B cell (primary cell): ENCODE measurements around the gene DENND2A. TPM values are rescaled to one million over a fixed set of nuclear protein-coding genes. Genes with fewer than 3 reads are reported as not detected.

Experiments
- ATAC-seq: fragments of 200-7000 bp; cut with Tn5 transposase; one replicate; pipeline ENCODE4 v1.10.0; 2021; ENCODE audit warnings: low read depth, mild to moderate bottlenecking, moderate number of reproducible peaks, moderate library complexity
- CTCF ChIA-PET: fragments of 350-600 bp; sonication (Branson Sonifier 250); formaldehyde crosslinking; loops from one replicate; lab custom pipeline; 2021; ENCODE audit warnings: antibody characterized with exemption, inconsistent platforms; lab: Charles Lee
- POLR2A ChIA-PET: fragments of 350-600 bp; sonication (Branson Sonifier 250); formaldehyde crosslinking; loops from one replicate; lab custom pipeline; 2021; ENCODE audit warnings: antibody characterized with exemption; lab: Charles Lee
- DNase-seq: peaks from one replicate; pipeline ENCODE4 v3.0.0; 2013
- H2AFZ ChIP-seq: 2 replicates; pipeline ENCODE4 v1.6.1; 2012; ENCODE audit warnings: mild to moderate bottlenecking, low read depth, low read length; ENCODE audit not compliant: insufficient read depth, poor library complexity, severe bottlenecking
- H3K27ac ChIP-seq, 2 donors: 1 replicate in 1 of 2; 2 replicates in 1 of 2; pipeline ENCODE4 v1.5.1; 2012 to 2013; ENCODE audit warnings: low read length in 2 of 2, mild to moderate bottlenecking in 2 of 2, moderate library complexity in 1 of 2
- H3K27me3 ChIP-seq, 4 experiments: fragments of 200-600 bp in 1 of 4; sonication (generic) in 1 of 4; replicated peaks in 1 of 4; 1 replicate in 2 of 4; 2 replicates in 2 of 4; pipeline versions ENCODE4 v1.6.1 to v1.7.0; 2013 to 2016; ENCODE audit warnings: low read length in 3 of 4, mild to moderate bottlenecking in 2 of 4, mixed read lengths in 1 of 4, moderate library complexity in 1 of 4; ENCODE audit not compliant: insufficient read depth in 4 of 4, control insufficient read depth in 3 of 4; ENCODE audit errors: control extremely low read depth in 1 of 4
- H3K36me3 ChIP-seq, 2 experiments: replicated peaks in 1 of 2; 1 replicate in 1 of 2; 2 replicates in 1 of 2; pipeline versions ENCODE4 v1.6.1 to v1.7.1; 2013; ENCODE audit warnings: low read length in 1 of 2; ENCODE audit not compliant: insufficient read depth in 2 of 2, control insufficient read depth in 1 of 2; ENCODE audit errors: control extremely low read depth in 1 of 2, extremely low read depth in 1 of 2
- H3K4me1 ChIP-seq, 2 donors: fragments of 200-600 bp in 1 of 2; sonication (generic) in 1 of 2; 1 replicate in 1 of 2; 2 replicates in 1 of 2; pipeline versions ENCODE4 v1.5.1 to v1.6.1; 2013 to 2017; ENCODE audit warnings: low read length in 2 of 2; ENCODE audit not compliant: control insufficient read depth in 2 of 2, insufficient read depth in 2 of 2
- H3K4me2 ChIP-seq: replicated peaks from 2 replicates; pipeline ENCODE3; 2012; ENCODE audit warnings: mild to moderate bottlenecking, low read depth, low read length; ENCODE audit not compliant: poor library complexity, severe bottlenecking
- H3K4me3 ChIP-seq, 5 experiments: fragments of 200-600 bp in 1 of 5; sonication (generic) in 1 of 5; 1 replicate in 3 of 5; 2 replicates in 2 of 5; pipeline versions ENCODE4 v1.5.1 to v1.7.0; 2011 to 2016; ENCODE audit warnings: low read length in 4 of 5, mild to moderate bottlenecking in 4 of 5, low read depth in 2 of 5, control low read depth in 1 of 5, moderate library complexity in 1 of 5; ENCODE audit not compliant: insufficient read depth in 1 of 5; ENCODE audit errors: control extremely low read depth in 1 of 5, extremely low read depth in 1 of 5
- H3K79me2 ChIP-seq: fragments of 200-600 bp; sonication (generic); one replicate; pipeline ENCODE4 v1.6.0; 2016; ENCODE audit warnings: low read length; ENCODE audit not compliant: control insufficient read depth, insufficient read depth
- H3K9ac ChIP-seq: fragments of 200-600 bp; sonication (generic); 2 replicates; pipeline ENCODE4 v1.6.1; 2017; ENCODE audit warnings: mild to moderate bottlenecking, low read length, moderate library complexity
- H3K9me3 ChIP-seq, 3 donors: one replicate each; pipeline versions ENCODE4 v1.6.1 to v1.7.1; 2013; ENCODE audit warnings: low read length in 2 of 3; ENCODE audit not compliant: control insufficient read depth in 2 of 3, insufficient read depth in 1 of 3; ENCODE audit errors: control extremely low read depth in 1 of 3
- H4K20me1 ChIP-seq: 2 replicates; pipeline ENCODE4 v1.6.0; 2012; ENCODE audit warnings: mild to moderate bottlenecking, low read length; ENCODE audit not compliant: insufficient read depth, control insufficient read depth, poor library complexity, severe bottlenecking
- H3K27ac Mint-ChIP-seq: one replicate; pipeline ENCODE4 v1.8.0; 2021; ENCODE audit warnings: mixed read lengths
- H3K27me3 Mint-ChIP-seq: one replicate; pipeline ENCODE4 v1.8.0; 2021; ENCODE audit warnings: mixed read lengths
- H3K4me1 Mint-ChIP-seq: one replicate; pipeline ENCODE4 v1.8.0; 2021; ENCODE audit warnings: mixed read lengths
- H3K4me3 Mint-ChIP-seq: one replicate; pipeline ENCODE4 v1.8.0; 2021; ENCODE audit warnings: mixed read lengths
- H3K9me3 Mint-ChIP-seq: one replicate; pipeline ENCODE4 v1.8.0; 2022; ENCODE audit warnings: mixed read lengths; ENCODE audit not compliant: insufficient read depth
- CTCF ChIP-seq: fragments of 200-600 bp; IDR thresholded peaks from one replicate; pipeline ENCODE4 v1.8.0; 2022; ENCODE audit warnings: antibody characterized with exemption, mild to moderate bottlenecking
- EZH2 ChIP-seq: IDR thresholded peaks from 2 replicates; pipeline ENCODE4 v1.6.1; 2012; ENCODE audit warnings: borderline replicate concordance, low read depth, mild to moderate bottlenecking, moderate library complexity, low read length; ENCODE audit not compliant: insufficient read depth, poor library complexity, severe bottlenecking
- WGBS: methylation state at CpG from one replicate; pipeline ENCODE4 v1.1.5; 2013; ENCODE audit warnings: missing lambda C conversion rate; ENCODE audit not compliant: insufficient coverage; 5-methylcytosine and 5-hydroxymethylcytosine counted together
- intact Hi-C: fragments of 100-400 bp; cut with micrococcal nuclease; formaldehyde crosslinking; loops from one replicate; pipeline ENCODE4 v1.10.0; 2022
- polyA plus RNA-seq: library from polyadenylated mRNA; depleted of rRNA; stranded (reverse); fragments of >200 nt; gene quantifications from 2 replicates; pipeline ENCODE4 v1.2.3, GENCODE V29; 2012
- total RNA-seq, 2 donors: library from RNA; stranded (reverse); fragments of 120-200 nt in 1 of 2; gene quantifications; 1 replicate in 1 of 2; 2 replicates in 1 of 2; pipeline versions ENCODE4 v1.2.3 to v1.2.4, GENCODE V29; 2013 to 2022

DENND2A gene
- total and polyA plus RNA-seq, 2 donors (not counting 1 experiment from before 2014, with no cell fraction given), result 0.31 TPM; not detected in 1

- no peak for DNase-seq
- TF ChIP-seq CTCF (no peak), EZH2 (no peak)
- Histone ChIP-seq H3K79me2 (peaks cover 40% of the 10 kb centered on the region), H3K36me3 (peaks cover 0 to 32% of the 10 kb centered on the region in 2 experiments), H3K4me2 (peak overlapping the region; percentile 6), H3K9ac (no peak overlapping the region), H4K20me1 (no peaks in the 10 kb centered on the region), H3K4me1 (peaks cover 42 to 48% of the 10 kb centered on the region in 2 donors), H3K9me3 (peaks cover 0 to 7% (median 0%) of the 10 kb centered on the region in 3 donors), H2AFZ (no peak overlapping the region), H3K4me3 (no peak overlapping the region), H3K27me3 (no peaks in the 10 kb centered on the region), H3K27ac (no peak overlapping the region)
- Mint-ChIP-seq H3K4me3 (no peak overlapping the region), H3K9me3 (no peaks in the 10 kb centered on the region), H3K27ac (peak overlapping the region; percentile 51), H3K27me3 (no peaks in the 10 kb centered on the region), H3K4me1 (peaks cover 45% of the 10 kb centered on the region)
- POLR2A ChIA-PET, result no interaction called here
- ATAC-seq, result no peak
- CTCF ChIA-PET, result interaction anchor here (1.1 to 3.2 kb wide), 2 partner anchors 25 to 133 kb away, joined by 3 to 17 read pairs; no protein-coding TSS in a partner anchor
- intact Hi-C loops, result loop anchor here (10.0 kb wide), 2 partner anchors 283 to 1333 kb away; partner anchors contain the start of genes FMC1 and SLC37A3
- WGBS, result 99% methylated on average over 20 of the region's 20 CpGs
Observed at GRCh38 chr7:140678081-140678815, 37.6 kb upstream of the DENND2A start.

- intact Hi-C loops, result loop anchor here (2.0 to 10.0 kb wide), 3 partner anchors 201 to 1333 kb away; partner anchors contain the start of genes FMC1 and SLC37A3
- ATAC-seq (no peak), DNase-seq (no peak)
- H4K20me1 ChIP-seq, result no peaks in the 10 kb centered on the region
- Mint-ChIP-seq H3K4me3 (no peak overlapping the region), H3K27me3 (no peaks in the 10 kb centered on the region), H3K4me1 (peaks cover 46% of the 10 kb centered on the region), H3K27ac (peak overlapping the region; percentile 51), H3K9me3 (no peaks in the 10 kb centered on the region)
- CTCF ChIA-PET, result interaction anchor here (1.1 to 3.2 kb wide), 2 partner anchors 24 to 134 kb away, joined by 3 to 17 read pairs; no protein-coding TSS in a partner anchor
- peaks cover 42 to 49% of the 10 kb centered on the region in 2 donors for H3K4me1 ChIP-seq
- H3K27me3 ChIP-seq, result no peaks in the 10 kb centered on the region
- H3K79me2 ChIP-seq, result peaks cover 40% of the 10 kb centered on the region
- H3K4me2 ChIP-seq, result peak overlapping the region; percentile 6
- POLR2A ChIA-PET, result no interaction called here
- peaks cover 0 to 29% of the 10 kb centered on the region in 2 experiments for H3K36me3 ChIP-seq
- WGBS, result 88% methylated on average over 2 of the region's 3 CpGs
- H3K4me3 ChIP-seq, result no peak overlapping the region
- H3K27ac ChIP-seq, result no peak overlapping the region
- H3K9ac ChIP-seq, result no peak overlapping the region
- H2AFZ ChIP-seq, result no peak overlapping the region
- H3K9me3 ChIP-seq, result peaks cover 0 to 7% (median 0%) of the 10 kb centered on the region in 3 donors
- TF ChIP-seq CTCF (no peak), EZH2 (no peak)
Observed at GRCh38 chr7:140677496-140677895, 36.9 kb upstream of the DENND2A start.
